Hematopoietic multipotent progenitor cell treated with erythropoietin and hydrocortisone succinate and interleukin-3 and kit ligand, for 6 days (in vitro differentiated cells): ENCODE results near the gene RILP.

Experiments used
- DNase-seq: peaks from one replicate; pipeline ENCODE4 v3.0.0-alpha.2; 2015

RILP gene

GRCh38 chr17:1647802-1648171, 1.9 kb downstream of the RILP start:
- no peak for DNase-seq

GRCh38 chr17:1646199-1646875, 3.3 kb downstream of the RILP start:
- no peak for DNase-seq

- DNase-seq = no peak
Observed at GRCh38 chr17:1645207-1646171, 4.2 kb downstream of the RILP start, which contains the start of gene SCARF1. SCARF1 (minus strand) TSS chr17:1645732; CDS start chr17:1645697, 35 bp downstream.

- no peak for DNase-seq
Observed at GRCh38 chr17:1644493-1645206, 5.0 kb downstream of the RILP start.

GRCh38 chr17:1643999-1644492, 5.6 kb downstream of the RILP start:
- DNase-seq = no peak

GRCh38 chr17:1643293-1643998, 6.2 kb downstream of the RILP start:
- DNase-seq = peak; percentile 68

- no peak for DNase-seq
Observed at GRCh38 chr17:1641065-1641403, 8.6 kb downstream of the RILP start.

- DNase-seq = no peak
Observed at GRCh38 chr17:1640329-1641064, 9.2 kb downstream of the RILP start.

GRCh38 chr17:1639549-1640180, 10.0 kb downstream of the RILP start:
- no peak for DNase-seq

GRCh38 chr17:1638624-1639300, 10.9 kb downstream of the RILP start:
- DNase-seq = no peak

GRCh38 chr17:1638171-1638590, 11.5 kb downstream of the RILP start:
- DNase-seq = no peak

GRCh38 chr17:1636732-1637285, 12.9 kb downstream of the RILP start:
- DNase-seq = no peak

GRCh38 chr17:1635675-1636465, 13.8 kb downstream of the RILP start:
- DNase-seq = no peak

- DNase-seq = no peak
Observed at GRCh38 chr17:1634841-1635650, 14.6 kb downstream of the RILP start.

GRCh38 chr17:1630662-1631061, 19.0 kb downstream of the RILP start:
- DNase-seq = no peak

GRCh38 chr17:1629504-1630310, 20.0 kb downstream of the RILP start:
- peak; percentile 83 for DNase-seq

GRCh38 chr17:1628856-1629503, 20.7 kb downstream of the RILP start:
- DNase-seq = peak; percentile 96
